IgD-negative memory B cell (primary cell): ENCODE results near the gene AMZ1. TPM values are rescaled to one million over a fixed set of nuclear protein-coding genes. Genes with fewer than 3 reads are reported as not detected.

ENCODE experiments used
- H3K27ac Mint-ChIP-seq, 3 donors: one replicate each; pipeline ENCODE4 v1.8.0; 2020 to 2022; ENCODE audit warnings: mild to moderate bottlenecking in 3 of 3, mixed read lengths in 3 of 3, moderate library complexity in 1 of 3
- H3K27me3 Mint-ChIP-seq: one replicate; pipeline ENCODE4 v1.8.0; 2021; ENCODE audit warnings: mixed read lengths
- H3K36me3 Mint-ChIP-seq: one replicate; pipeline ENCODE4 v1.8.0; 2020; ENCODE audit warnings: mild to moderate bottlenecking, mixed read lengths
- H3K4me1 Mint-ChIP-seq, 3 donors: one replicate each; pipeline ENCODE4 v1.8.0; 2020 to 2022; ENCODE audit warnings: mixed read lengths in 3 of 3, mild to moderate bottlenecking in 1 of 3
- H3K4me3 Mint-ChIP-seq, 4 donors: one replicate each; pipeline ENCODE4 v1.8.0; 2020 to 2022; ENCODE audit warnings: mild to moderate bottlenecking in 4 of 4, mixed read lengths in 4 of 4, moderate library complexity in 3 of 4
- H3K9me3 Mint-ChIP-seq, 3 donors: one replicate each; pipeline ENCODE4 v1.8.0; 2020 to 2021; ENCODE audit warnings: mixed read lengths in 3 of 3, mild to moderate bottlenecking in 1 of 3
- polyA plus RNA-seq: library from polyadenylated mRNA; unstranded; fragments of 300-500 nt; fragmentation: Illumina TruSeq; gene quantifications from one replicate; pipeline ENCODE4 v1.2.3, GENCODE V29; 2021

Gene AMZ1
- polyA plus RNA-seq, 1 donor from 2014 or later, result 1.9 TPM

DNA sequence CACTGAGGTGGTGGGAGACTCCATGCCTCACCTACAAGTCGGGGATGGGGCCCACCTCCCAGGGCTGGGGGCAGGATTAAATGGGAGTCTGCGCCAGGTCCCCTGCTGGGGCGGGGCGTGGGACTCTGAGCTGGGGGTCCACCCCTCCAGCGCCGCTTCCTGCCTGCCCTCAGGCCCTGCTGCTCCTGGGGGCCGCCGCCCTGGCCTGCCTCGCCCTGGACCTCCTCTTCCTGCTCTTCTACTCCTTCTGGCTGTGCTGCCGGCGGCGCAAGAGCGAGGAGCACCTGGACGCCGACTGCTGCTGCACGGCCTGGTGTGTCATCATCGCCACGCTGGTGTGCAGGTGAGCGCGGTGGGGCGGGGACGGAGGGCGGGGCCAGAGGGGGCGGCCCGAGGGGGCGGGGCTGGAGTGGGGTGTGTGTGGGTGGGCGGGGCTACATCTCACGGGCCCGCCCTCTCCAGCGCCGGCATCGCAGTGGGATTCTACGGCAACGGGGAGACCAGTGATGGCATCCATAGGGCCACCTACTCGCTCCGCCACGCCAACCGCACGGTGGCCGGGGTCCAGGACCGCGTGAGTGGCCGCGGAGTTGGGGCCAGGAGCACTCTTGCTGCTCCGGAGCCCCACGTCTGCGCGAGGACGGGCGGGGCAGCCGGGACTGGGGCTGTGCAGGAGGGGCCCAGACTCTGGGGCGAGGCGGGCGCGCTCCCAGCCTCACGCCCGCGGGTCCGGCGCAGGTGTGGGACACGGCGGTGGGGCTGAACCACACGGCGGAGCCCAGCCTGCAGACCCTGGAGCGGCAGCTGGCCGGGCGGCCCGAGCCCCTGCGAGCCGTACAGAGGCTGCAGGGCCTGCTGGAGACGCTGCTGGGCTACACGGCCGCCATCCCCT, 41.1 kb upstream of the AMZ1 start:
- Mint-ChIP-seq H3K27me3 (peaks cover 2% of the 10 kb centered on the region), H3K27ac (no peak overlapping the region), H3K9me3 (no peaks in the 10 kb centered on the region), H3K4me1 (peaks cover 10 to 15% (median 12%) of the 10 kb centered on the region in 3 donors), H3K36me3 (peaks cover 3% of the 10 kb centered on the region), H3K4me3 (no peak overlapping the region)

- peaks cover 2% of the 10 kb centered on the region for H3K27me3 Mint-ChIP-seq
Observed at GRCh38 chr7:2647594-2648172, 40.3 kb upstream of the AMZ1 start.

DNA sequence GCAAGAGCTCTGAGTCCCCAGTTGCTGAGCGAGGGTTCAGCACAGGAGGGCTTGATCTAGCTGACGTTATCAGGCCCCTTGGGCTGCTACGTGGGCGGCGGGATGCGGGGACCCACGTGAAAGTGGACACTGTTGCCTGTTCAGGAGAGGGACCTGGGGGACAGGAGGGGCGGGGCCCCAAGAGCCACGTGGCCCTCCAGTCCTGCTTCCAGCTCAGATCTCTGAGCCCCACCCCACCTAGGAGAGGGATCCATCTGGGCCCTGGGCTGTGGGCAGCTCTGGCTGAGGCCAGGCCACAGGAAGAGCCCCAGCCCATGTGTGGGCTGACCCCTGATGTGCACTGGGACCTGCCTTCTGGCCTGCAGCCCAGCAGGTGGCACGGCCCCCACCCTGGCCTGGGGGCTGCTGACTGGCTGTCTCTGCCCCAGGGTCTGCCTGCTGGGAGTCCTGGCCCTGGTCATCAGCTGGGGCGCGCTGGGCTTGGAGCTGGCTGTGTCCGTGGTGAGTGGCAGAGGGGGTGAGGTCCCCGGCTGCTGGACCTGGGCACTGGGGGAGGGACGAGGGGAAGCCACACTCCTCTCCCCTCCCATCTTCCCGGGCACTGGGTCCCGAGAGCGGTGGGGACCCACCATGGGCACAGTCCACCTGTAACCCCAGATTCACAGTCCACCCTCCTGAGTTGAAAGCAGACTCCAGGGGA, 38.7 kb upstream of the AMZ1 start:
- Mint-ChIP-seq H3K36me3 (peaks cover 3% of the 10 kb centered on the region), H3K27me3 (peaks cover 2% of the 10 kb centered on the region), H3K27ac (no peak overlapping the region), H3K9me3 (no peaks in the 10 kb centered on the region), H3K4me1 (peaks cover 9 to 10% (median 10%) of the 10 kb centered on the region in 3 donors), H3K4me3 (no peak overlapping the region)

More at GRCh38 chr7:2647594-2648172, 40.3 kb upstream of the AMZ1 start:
- Mint-ChIP-seq H3K4me1 (peaks cover 10 to 15% (median 12%) of the 10 kb centered on the region in 3 donors), H3K4me3 (no peak overlapping the region), H3K27ac (no peak overlapping the region), H3K36me3 (peaks cover 3% of the 10 kb centered on the region), H3K9me3 (no peaks in the 10 kb centered on the region)

DNA sequence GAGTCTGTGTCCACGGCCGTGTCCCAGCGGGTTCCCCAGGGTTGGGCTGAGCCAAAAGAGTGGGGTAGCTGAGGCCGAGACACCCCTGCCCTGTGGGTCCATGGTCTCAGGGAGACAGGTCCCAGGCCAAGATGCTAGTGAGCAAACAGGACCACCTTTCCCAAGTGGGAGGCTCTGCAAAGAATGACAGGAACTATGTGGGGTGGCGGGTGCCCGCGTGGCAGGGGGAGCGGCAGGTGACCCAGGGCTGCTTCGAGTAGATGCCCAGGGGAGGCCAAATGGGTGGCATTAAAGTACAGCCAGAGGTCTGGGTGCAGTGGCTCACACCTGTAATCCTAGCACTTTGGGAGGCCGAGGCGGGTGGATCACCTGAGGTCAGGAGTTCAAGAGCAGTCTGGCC, 38.0 kb upstream of the AMZ1 start:
- Mint-ChIP-seq H3K36me3 (peaks cover 3% of the 10 kb centered on the region), H3K27ac (no peak overlapping the region), H3K4me1 (peaks cover 7% of the 10 kb centered on the region in 3 donors), H3K4me3 (no peak overlapping the region), H3K9me3 (no peaks in the 10 kb centered on the region), H3K27me3 (peaks cover under 1% of the 10 kb centered on the region)

- peak overlapping the region in 1 of 4 donors; percentile 65 for H3K4me3 Mint-ChIP-seq
- H3K27me3 Mint-ChIP-seq, result no peaks in the 10 kb centered on the region
- H3K9me3 Mint-ChIP-seq, result no peaks in the 10 kb centered on the region
- peaks cover 3% of the 10 kb centered on the region for H3K36me3 Mint-ChIP-seq
- H3K27ac Mint-ChIP-seq, result no peak overlapping the region
- H3K4me1 Mint-ChIP-seq, result peaks cover 3% of the 10 kb centered on the region in 3 donors
Observed at GRCh38 chr7:2650451-2650850, 37.6 kb upstream of the AMZ1 start.

GRCh38 chr7:2651336-2651735, 36.7 kb upstream of the AMZ1 start:
- Mint-ChIP-seq H3K27me3 (no peaks in the 10 kb centered on the region), H3K36me3 (peaks cover 3% of the 10 kb centered on the region)

GRCh38 chr7:2651847-2652735, 35.9 kb upstream of the AMZ1 start:
- H3K27ac Mint-ChIP-seq, result no peak overlapping the region
- H3K27me3 Mint-ChIP-seq, result no peaks in the 10 kb centered on the region

More at GRCh38 chr7:2651336-2651735, 36.7 kb upstream of the AMZ1 start:
- Mint-ChIP-seq H3K4me3 (no peak overlapping the region), H3K4me1 (no peaks in the 10 kb centered on the region), H3K9me3 (no peaks in the 10 kb centered on the region), H3K27ac (no peak overlapping the region)

DNA sequence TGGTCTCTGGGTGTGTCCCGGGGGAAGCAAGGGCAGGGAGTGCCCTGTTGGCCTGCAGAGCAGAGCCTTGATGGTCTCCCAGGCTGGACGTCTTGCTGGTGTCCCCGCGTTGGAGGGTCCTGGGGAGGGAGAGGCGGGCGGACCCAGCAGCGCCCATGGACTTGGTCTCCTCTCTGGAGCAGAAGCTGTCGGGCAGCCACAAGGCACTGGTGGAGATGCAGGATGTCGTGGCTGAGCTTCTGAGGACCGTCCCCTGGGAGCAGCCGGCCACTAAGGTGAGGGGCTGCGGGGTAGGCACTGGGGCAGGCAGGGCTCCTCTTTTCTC, 35.3 kb upstream of the AMZ1 start:
- Mint-ChIP-seq H3K4me1 (no peaks in the 10 kb centered on the region), H3K36me3 (peaks cover 5% of the 10 kb centered on the region), H3K27ac (no peak overlapping the region), H3K9me3 (no peaks in the 10 kb centered on the region), H3K27me3 (no peaks in the 10 kb centered on the region), H3K4me3 (no peak overlapping the region)

More at GRCh38 chr7:2651847-2652735, 35.9 kb upstream of the AMZ1 start:
- Mint-ChIP-seq H3K36me3 (peaks cover 4% of the 10 kb centered on the region), H3K9me3 (no peaks in the 10 kb centered on the region), H3K4me1 (no peaks in the 10 kb centered on the region), H3K4me3 (no peak overlapping the region)

DNA sequence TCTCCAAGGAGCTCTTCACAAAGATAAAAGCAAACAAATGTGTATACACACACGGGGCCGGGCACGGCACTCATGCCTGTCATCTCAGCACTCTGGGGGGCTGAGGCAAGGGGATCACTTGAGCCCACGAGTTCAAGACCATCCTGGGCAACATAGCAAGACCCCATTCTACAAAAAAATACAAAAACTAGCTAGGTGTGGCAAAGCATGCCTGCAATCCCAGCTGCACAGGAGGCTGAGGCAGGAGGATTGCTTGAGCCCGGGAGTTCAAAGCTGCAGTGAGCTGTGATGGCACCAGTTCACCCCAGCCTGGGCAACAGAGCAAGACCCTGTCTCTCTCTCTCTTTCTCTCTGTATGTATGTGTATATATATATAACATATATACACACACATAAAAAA, 33.9 kb upstream of the AMZ1 start:
- Mint-ChIP-seq H3K4me1 (no peaks in the 10 kb centered on the region), H3K4me3 (no peak overlapping the region), H3K27me3 (no peaks in the 10 kb centered on the region), H3K27ac (no peak overlapping the region), H3K9me3 (no peaks in the 10 kb centered on the region), H3K36me3 (peaks cover 5% of the 10 kb centered on the region)

DNA sequence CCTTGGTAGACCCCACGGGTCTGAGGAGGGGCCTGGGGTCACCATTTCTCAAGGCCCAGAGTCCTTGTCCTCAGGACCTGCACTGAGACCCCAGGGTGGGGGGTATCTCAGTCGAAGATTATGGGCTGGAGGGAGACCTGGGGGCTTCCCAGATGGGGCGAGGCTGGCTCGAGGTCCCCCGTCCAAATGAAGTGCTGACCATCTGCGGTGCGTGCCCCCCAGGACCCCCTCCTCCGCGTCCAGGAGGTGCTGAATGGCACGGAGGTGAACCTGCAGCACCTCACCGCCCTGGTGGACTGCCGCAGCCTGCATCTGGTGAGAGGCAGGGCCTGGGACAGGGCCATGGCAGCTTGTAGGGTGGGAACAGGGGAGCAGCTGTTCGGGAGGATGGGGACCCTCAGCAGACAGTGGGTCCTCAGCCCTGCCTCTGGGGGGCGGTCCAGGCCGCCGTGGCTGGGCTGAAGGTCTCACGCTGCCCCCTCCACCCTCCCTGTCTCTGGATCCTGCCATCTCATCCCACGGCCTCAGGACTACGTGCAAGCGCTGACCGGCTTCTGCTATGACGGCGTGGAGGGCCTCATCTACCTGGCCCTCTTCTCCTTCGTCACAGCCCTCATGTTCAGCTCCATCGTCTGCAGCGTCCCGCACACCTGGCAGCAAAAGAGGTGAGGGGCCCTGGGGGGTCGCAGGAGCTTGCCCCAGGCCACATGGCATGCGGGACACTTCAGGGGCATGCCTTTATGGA, 32.0 kb upstream of the AMZ1 start:
- no peaks in the 10 kb centered on the region for H3K27me3 Mint-ChIP-seq
- no peaks in the 10 kb centered on the region for H3K9me3 Mint-ChIP-seq
- no peak overlapping the region for H3K4me3 Mint-ChIP-seq
- H3K4me1 Mint-ChIP-seq, result no peaks in the 10 kb centered on the region
- H3K27ac Mint-ChIP-seq, result no peak overlapping the region
- H3K36me3 Mint-ChIP-seq, result peaks cover 1% of the 10 kb centered on the region

DNA sequence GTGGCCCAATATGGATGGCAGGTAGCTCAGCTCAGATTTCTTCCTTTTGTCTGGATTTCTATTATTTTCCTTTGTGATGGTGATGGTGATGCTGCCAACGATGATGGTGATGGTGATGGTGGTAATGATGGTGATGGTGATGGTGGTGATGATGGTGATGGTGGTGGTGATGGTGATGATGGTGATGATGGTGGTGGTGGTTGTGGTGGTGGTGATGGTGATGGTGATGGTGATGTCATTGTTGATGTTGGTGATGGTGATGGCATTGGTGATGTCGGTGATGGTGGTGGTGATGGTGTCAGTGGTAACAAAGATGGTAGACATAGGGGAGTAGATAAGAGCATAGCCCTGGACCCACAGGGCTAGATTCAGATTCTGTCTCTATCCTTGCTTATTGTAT, 30.8 kb upstream of the AMZ1 start:
- Mint-ChIP-seq H3K4me1 (no peaks in the 10 kb centered on the region), H3K36me3 (peaks cover 1% of the 10 kb centered on the region), H3K4me3 (no peak overlapping the region), H3K9me3 (no peaks in the 10 kb centered on the region), H3K27me3 (no peaks in the 10 kb centered on the region), H3K27ac (no peak overlapping the region)

- peaks cover 1% of the 10 kb centered on the region for H3K36me3 Mint-ChIP-seq
- H3K27ac Mint-ChIP-seq, result no peak overlapping the region
- no peaks in the 10 kb centered on the region for H3K4me1 Mint-ChIP-seq
- H3K27me3 Mint-ChIP-seq, result no peaks in the 10 kb centered on the region
- H3K9me3 Mint-ChIP-seq, result no peaks in the 10 kb centered on the region
- H3K4me3 Mint-ChIP-seq, result no peak overlapping the region
Observed at GRCh38 chr7:2657920-2658671, 29.9 kb upstream of the AMZ1 start.

GRCh38 chr7:2658941-2659340, 29.1 kb upstream of the AMZ1 start:
- Mint-ChIP-seq H3K27me3 (no peaks in the 10 kb centered on the region), H3K4me3 (no peak overlapping the region), H3K9me3 (no peaks in the 10 kb centered on the region), H3K4me1 (no peaks in the 10 kb centered on the region), H3K27ac (no peak overlapping the region), H3K36me3 (peaks cover 1% of the 10 kb centered on the region)
